GM12891 (cell line): ENCODE results near the gene FAM117B.
A peak's percentile ranks its signal among the peaks of the same experiment; 100 is the strongest.
"Not testable (repeated sequence)": the region's sequence is repeated elsewhere in the genome, so short reads cannot be mapped to it uniquely, and the experiment has no call there.

Experiments
- DNase-seq: peaks from one replicate; pipeline ENCODE4 v3.0.0; 2011; ENCODE audit warnings: low spot score; ENCODE audit not compliant: insufficient read length
- FAIRE-seq: peaks from 2 replicates; lab custom pipeline; 2011; peaks lifted over from hg19 to GRCh38; lab: Jason Lieb, UNC
- PAX5 ChIP-seq: IDR thresholded peaks from 2 replicates; pipeline ENCODE4 v1.6.1; 2011; ENCODE audit warnings: low read length, moderate library complexity, mild to moderate bottlenecking; ENCODE audit not compliant: insufficient read depth, severe bottlenecking
- POLR2A ChIP-seq: IDR thresholded peaks from 2 replicates; pipeline ENCODE4 v1.6.1; 2011; ENCODE audit warnings: low read depth, low read length, control low read depth
- POLR2AphosphoS5 ChIP-seq: IDR thresholded peaks from 2 replicates; pipeline ENCODE4 v1.6.1; 2011; ENCODE audit warnings: low read depth, low read length, control low read depth
- POU2F2 ChIP-seq: IDR thresholded peaks from 2 replicates; pipeline ENCODE4 v1.6.1; 2011; ENCODE audit warnings: low read depth, mild to moderate bottlenecking, control low read depth, low read length, moderate library complexity
- SPI1 ChIP-seq: IDR thresholded peaks from 2 replicates; pipeline ENCODE4 v1.6.1; 2011; ENCODE audit warnings: low read depth, low read length, control low read depth
- TAF1 ChIP-seq: IDR thresholded peaks from 2 replicates; pipeline ENCODE4 v1.6.1; 2011; ENCODE audit warnings: low read depth, low read length, control low read depth

The FAM117B gene

DNA sequence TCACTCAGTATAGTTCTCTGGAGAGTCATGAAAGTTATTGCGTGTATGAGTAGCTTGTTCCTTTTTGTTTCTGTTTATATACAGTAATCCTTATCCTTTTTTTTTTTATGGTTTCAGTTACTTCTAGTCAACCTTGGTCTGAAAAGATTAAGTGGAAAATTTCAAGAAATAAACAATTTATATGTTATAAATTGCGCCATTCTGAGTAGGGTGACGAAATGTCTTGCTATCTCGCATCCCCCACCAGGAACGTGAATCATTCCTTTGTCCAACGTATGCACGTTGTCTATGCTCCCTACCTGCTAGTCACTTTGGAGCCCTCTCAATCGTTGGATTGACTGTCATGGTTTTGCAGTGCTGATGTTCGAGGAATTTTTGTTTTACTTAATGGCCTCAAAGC is 60.4 kb downstream of the FAM117B start:
- TF ChIP-seq PAX5 (no peak), POU2F2 (no peak)
- DNase-seq (no peak), FAIRE-seq (no peak)

DNA sequence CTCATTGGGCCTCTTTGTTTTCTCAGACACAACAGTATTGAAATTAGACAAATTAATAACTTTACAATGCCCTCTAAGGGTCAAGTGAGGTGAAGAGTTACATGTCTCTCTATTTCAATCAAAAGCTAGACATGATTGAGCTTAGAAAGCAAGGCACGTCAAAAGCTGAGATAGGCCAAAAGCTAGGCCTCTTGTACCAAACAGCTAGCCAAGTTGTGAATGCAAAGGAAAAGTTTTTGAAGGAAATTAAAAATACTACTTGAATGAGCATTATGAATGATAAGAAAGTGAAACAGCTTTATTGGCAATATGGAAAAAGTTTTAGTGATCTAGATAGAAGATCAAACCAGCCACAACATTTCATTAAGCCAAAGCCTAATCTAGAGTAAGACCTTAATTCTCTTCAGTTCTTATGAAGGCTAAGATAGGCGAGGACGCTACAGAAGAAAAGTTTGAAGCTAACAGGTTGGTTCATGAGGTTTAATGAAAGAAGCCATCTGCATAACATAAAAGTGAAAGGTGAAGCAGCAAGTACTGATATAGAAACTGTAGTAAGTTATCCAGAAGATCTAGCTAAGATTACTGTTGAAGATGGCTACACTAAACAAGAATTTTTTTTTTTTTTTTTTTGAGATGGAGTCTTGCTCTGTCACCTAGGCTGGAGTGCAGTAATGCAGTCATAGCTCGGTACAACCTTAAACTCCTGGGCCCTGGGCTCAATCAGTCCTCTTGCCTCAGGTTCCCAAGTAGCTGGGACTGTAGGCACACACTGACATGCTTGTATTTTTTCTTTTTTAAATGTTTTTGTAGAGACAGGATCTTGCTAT is 65.5 kb downstream of the FAM117B start:
- DNase-seq (no peak), FAIRE-seq (peak; percentile 13)
- TF ChIP-seq PAX5 (no peak), POU2F2 (no peak), POLR2AphosphoS5 (no peak), SPI1 (no peak), POLR2A (no peak), TAF1 (no peak)

DNA sequence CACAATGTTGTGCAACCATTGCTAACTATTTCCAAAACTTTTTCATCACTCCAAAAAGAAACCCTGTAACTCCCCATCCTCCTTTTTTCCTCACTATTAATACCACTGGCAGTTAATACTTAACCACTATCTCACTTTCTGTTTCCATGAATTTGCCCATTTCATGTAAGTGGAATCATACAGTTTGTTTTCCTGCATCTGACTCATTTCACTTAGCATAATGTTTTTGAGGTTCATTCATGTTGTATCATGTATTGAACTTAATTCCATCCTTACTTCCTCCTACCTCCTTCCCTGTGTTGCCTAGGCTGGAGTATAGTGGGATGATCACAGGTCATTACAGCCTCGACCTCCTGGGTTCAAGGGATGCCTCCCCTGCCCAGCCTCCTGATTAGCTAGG is 68.3 kb downstream of the FAM117B start:
- no peak for FAIRE-seq
- TF ChIP-seq POLR2AphosphoS5 (no peak), SPI1 (no peak), PAX5 (no peak), POU2F2 (no peak)
- DNase-seq: no peak

DNA sequence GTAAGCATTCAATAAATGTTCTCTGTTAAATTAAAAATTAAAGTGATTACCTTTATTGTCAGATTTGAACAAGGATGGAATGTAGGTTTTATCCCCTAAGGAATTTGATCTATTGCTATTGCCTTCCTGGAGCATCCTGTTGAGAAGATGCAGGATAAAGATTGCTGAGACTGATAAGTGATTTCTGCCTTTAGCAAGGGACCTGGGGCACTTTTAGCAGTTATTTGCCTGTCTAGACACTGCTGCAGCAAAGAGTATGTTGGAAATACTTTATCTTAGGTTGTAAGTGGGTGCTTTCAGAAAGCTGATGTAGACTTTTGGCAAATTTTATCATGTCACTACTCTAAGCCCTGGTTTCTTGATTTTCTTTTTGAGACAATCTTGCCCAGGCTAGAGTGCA is 69.5 kb downstream of the FAM117B start:
- FAIRE-seq: no peak
- no peak for TF ChIP-seq POLR2A
- TF ChIP-seq PAX5: no peak
- no peak for TF ChIP-seq POU2F2
- no peak for TF ChIP-seq POLR2AphosphoS5
- TF ChIP-seq SPI1: no peak
- no peak for TF ChIP-seq TAF1
- DNase-seq: no peak

DNA sequence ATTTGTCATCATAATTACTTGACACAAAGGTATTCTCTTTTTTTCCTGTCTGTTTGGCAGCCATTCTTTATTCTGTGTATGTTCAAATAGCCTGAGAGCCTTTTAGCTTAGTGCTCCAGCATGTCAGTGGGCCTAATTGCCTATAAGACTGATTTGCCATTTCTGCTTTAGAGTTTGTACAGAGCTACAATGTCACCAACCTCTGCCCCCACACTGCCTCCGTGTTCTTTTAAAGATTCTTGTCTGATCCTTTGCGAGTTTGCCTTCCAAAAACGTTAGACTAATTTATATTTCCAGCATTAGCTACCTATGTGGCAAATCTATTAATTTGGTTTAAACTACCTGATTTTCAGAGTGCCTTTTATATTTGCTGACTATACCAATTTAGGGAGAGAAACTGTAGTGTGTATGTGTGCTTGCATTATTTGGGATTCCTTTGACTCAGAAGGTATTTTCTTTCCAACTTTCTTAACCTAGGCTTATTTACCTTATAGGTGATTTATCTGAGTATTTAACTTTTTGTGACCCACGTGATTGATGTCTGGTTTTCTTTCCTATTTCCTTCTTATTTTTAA is 70.8 kb downstream of the FAM117B start:
- no peak for TF ChIP-seq POU2F2
- no peak for TF ChIP-seq PAX5
- no peak for TF ChIP-seq TAF1
- TF ChIP-seq POLR2AphosphoS5: no peak
- no peak for TF ChIP-seq POLR2A
- TF ChIP-seq SPI1: no peak
- DNase-seq (no peak), FAIRE-seq (no peak)

DNA sequence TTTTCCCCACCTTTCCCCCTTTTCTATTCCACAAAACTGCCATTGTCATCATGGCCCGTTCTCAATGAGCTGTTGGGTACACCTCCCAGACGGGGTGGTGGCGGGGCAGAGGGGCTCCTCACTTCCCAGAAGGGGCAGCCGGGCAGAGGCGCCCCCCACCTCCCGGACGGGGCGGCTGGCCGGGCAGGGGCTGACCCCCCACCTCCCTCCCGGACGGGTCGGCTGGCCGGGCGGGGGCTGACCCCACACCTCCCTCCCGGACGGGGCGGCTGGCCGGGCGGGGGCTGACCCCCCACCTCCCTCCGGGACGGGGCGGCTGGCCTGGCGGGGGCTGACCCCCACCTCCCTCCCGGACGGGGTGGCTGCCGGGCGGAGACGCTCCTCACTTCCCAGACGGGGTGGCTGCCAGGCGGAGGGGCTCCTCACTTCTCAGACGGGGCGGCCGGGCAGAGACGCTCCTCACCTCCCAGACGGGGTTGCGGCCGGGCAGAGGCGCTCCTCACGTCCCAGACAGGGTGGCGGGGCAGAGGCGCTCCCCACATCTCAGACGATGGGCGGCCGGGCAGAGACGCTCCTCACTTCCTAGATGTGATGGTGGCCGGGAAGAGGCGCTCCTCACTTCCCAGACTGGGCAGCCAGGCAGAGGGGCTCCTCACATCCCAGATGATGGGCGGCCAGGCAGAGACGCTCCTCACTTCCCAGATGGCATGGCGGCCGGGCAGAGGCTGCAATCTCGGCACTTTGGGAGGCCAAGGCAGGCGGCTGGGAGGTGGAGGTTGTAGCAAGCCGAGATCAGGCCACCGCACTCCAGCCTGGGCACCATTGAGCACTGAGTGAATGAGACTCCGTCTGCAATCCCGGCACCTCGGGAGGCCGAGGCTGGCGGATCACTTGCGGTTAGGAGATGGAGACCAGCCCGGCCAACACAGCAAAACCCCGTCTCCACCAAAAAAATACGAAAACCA is 80.5 kb downstream of the FAM117B start:
- not testable (repeated sequence) for FAIRE-seq

DNA sequence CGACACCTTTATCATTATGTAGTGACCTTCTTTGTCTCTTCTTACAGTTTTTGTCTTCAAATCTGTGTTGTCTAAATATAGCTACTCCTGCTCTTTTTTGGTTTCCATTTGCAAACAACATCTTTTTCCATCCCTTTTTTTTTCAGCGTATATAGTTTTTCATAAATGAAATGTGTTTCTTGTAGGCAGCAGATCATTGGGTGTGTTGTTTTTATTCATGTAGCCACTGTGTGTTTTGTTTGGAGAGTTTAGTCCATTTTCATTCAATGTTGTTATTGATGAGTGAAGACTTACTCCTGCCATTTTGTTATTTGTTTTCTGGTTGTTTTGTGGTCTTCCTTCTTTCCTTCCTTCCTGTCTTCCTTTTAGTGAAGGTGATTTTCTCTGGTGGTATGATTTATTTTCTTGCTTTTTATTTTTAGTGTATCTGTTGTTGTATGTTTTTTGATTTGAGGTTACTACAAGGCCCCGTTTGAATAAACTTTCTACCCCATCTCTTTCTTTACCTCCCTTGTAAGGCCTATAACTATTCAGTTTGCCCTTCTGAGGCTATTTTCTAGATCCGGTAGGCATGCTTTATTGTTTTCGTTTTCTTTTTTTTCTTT is 81.4 kb downstream of the FAM117B start:
- no peak for TF ChIP-seq POLR2A
- TF ChIP-seq TAF1: no peak
- no peak for TF ChIP-seq POU2F2
- no peak for TF ChIP-seq SPI1
- TF ChIP-seq PAX5: no peak
- TF ChIP-seq POLR2AphosphoS5: no peak
- FAIRE-seq (peak; percentile 33), DNase-seq (no peak)

More for the DNA sequence above, 80.5 kb downstream of the FAM117B start:
- not testable (repeated sequence) for DNase-seq

DNA sequence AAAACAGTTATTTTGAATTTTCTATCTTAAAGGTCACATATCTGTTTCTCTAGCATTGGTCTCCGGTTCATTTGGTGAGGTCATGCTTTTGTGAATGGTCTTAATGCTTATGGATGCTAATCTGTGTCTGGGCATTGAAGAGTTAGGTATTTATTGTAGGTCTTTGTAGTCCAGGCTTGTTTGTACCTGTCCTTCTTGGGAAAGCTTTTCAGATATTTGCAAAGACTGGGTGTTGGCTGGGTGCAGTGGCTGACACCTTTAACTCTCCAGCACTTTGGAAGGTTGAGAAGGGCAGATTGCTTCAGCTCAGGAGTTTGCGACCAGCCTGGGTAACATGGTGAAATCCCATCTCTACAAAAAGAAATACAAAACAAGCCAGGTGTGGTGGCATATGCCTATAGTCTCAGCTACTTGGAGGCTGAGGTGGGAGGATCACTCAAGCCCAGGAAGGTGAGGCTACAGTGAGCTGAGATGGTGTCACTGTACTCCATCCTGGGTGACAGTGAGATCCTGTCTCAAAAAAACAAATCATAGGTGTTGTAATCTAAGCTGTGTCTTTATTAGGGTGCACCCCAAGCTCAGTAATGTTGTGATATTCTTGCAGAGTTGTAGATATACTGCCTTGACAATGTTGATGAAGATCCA is 82.3 kb downstream of the FAM117B start:
- DNase-seq: no peak
- no peak for FAIRE-seq

DNA sequence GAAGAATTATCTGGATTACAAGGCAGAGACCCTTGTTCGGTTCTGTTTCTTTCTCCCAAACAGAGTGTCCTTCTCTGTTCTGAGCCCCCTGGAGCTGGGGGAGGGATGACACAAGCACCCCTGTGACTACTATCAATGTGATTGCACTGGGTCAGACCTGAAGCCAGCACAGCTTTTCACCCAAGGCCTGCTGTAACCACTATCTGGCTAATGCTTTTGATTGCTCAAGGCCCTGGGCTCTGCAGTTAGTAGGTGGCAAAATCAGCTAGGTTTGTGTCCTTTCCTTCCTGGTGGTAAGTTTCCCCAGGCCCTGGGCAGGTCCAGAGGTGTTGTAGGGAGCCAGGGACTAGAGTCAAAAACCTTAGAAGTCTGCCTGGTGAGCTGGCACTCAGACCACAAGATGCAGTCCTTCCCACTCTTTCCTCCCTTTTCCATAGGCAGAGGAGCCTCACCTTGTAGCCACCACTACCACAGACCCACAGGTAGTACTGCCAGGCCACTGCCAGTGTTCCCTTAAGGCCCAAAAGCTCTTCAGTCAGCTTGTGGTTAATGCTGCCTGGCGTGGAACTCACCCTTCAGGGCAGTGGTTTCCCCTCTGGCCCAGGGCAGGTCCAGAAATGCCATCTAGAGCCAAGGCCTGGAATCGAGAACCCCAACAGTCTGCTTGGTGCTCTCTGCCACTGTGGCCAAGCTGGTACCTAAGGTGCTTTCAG is 83.0 kb downstream of the FAM117B start:
- no peak for FAIRE-seq
- TF ChIP-seq POLR2AphosphoS5: no peak
- no peak for TF ChIP-seq PAX5
- no peak for TF ChIP-seq POLR2A
- no peak for TF ChIP-seq SPI1
- no peak for TF ChIP-seq TAF1
- TF ChIP-seq POU2F2: no peak
- no peak for DNase-seq

More for the DNA sequence above, 82.3 kb downstream of the FAM117B start:
- no peak for TF ChIP-seq POLR2AphosphoS5
- TF ChIP-seq POU2F2: no peak
